Stimulated activated naive CD8-positive, alpha-beta T cell treated with anti-CD3 and anti-CD28 coated beads, Interleukin-15, Interleukin-2, amounts not matched to agents 100 ng/mL and 50 ng/mL, for 24 hours (primary cell): ENCODE measurements around the gene KSR2.

Source experiments
- H3K27ac Mint-ChIP-seq: one replicate; pipeline ENCODE4 v1.8.0; 2021; ENCODE audit warnings: mild to moderate bottlenecking, mixed read lengths
- H3K27me3 Mint-ChIP-seq: one replicate; pipeline ENCODE4 v1.8.0; 2021; ENCODE audit warnings: mixed read lengths
- H3K36me3 Mint-ChIP-seq: one replicate; pipeline ENCODE4 v1.8.0; 2021; ENCODE audit warnings: low read depth, mixed read lengths
- H3K4me1 Mint-ChIP-seq: one replicate; pipeline ENCODE4 v1.8.0; 2021; ENCODE audit warnings: low read depth, mixed read lengths
- H3K4me3 Mint-ChIP-seq: one replicate; pipeline ENCODE4 v1.8.0; 2021; ENCODE audit warnings: mild to moderate bottlenecking, mixed read lengths
- H3K9me3 Mint-ChIP-seq: one replicate; pipeline ENCODE4 v1.8.0; 2021; ENCODE audit warnings: mixed read lengths

KSR2 gene

DNA sequence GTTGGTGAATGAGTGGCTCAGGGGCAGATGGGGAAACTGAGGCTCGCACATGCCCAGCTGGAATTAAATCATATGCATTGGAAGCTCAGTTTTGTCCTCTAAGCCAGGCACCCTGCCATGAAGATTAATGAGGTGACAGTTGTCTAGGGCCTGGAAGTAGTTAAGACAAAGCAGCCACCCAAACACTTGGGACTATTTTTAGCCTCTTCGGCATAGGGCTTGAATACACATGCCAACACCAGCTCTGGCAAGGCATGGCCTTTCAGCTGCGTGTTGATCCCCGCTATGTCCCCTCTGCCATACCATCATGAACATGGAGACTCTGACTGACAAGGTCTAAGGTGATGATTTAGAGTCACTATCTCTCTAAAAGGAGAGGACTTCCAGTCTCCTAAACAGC lies 250.2 kb downstream of the KSR2 start:
- Mint-ChIP-seq H3K36me3 (no peaks in the 10 kb centered on the region), H3K27ac (no peak overlapping the region), H3K4me1 (no peaks in the 10 kb centered on the region), H3K4me3 (no peak overlapping the region), H3K27me3 (no peaks in the 10 kb centered on the region), H3K9me3 (no peaks in the 10 kb centered on the region)

GRCh38 chr12:117718141-117718540 lies 250.6 kb downstream of the KSR2 start:
- Mint-ChIP-seq H3K36me3 (no peaks in the 10 kb centered on the region), H3K4me3 (no peak overlapping the region), H3K4me1 (no peaks in the 10 kb centered on the region), H3K27me3 (no peaks in the 10 kb centered on the region), H3K9me3 (no peaks in the 10 kb centered on the region), H3K27ac (no peak overlapping the region)

GRCh38 chr12:117714203-117714602 lies 254.6 kb downstream of the KSR2 start:
- H3K27ac Mint-ChIP-seq = no peak overlapping the region
- no peak overlapping the region for H3K4me3 Mint-ChIP-seq
- H3K36me3 Mint-ChIP-seq = no peaks in the 10 kb centered on the region
- no peaks in the 10 kb centered on the region for H3K4me1 Mint-ChIP-seq
- no peaks in the 10 kb centered on the region for H3K9me3 Mint-ChIP-seq
- H3K27me3 Mint-ChIP-seq = no peaks in the 10 kb centered on the region

GRCh38 chr12:117710121-117710520 lies 258.7 kb downstream of the KSR2 start:
- no peaks in the 10 kb centered on the region for H3K4me1 Mint-ChIP-seq
- no peaks in the 10 kb centered on the region for H3K27me3 Mint-ChIP-seq
- no peaks in the 10 kb centered on the region for H3K9me3 Mint-ChIP-seq
- H3K4me3 Mint-ChIP-seq = no peak overlapping the region
- H3K27ac Mint-ChIP-seq = no peak overlapping the region
- H3K36me3 Mint-ChIP-seq = no peaks in the 10 kb centered on the region

GRCh38 chr12:117707861-117708260 lies 260.9 kb downstream of the KSR2 start:
- Mint-ChIP-seq H3K27me3 (no peaks in the 10 kb centered on the region), H3K4me3 (no peak overlapping the region), H3K4me1 (no peaks in the 10 kb centered on the region)

GRCh38 chr12:117703584-117703983 lies 265.2 kb downstream of the KSR2 start:
- no peaks in the 10 kb centered on the region for H3K9me3 Mint-ChIP-seq
- no peaks in the 10 kb centered on the region for H3K4me1 Mint-ChIP-seq
- H3K27ac Mint-ChIP-seq = no peak overlapping the region
- H3K36me3 Mint-ChIP-seq = no peaks in the 10 kb centered on the region
- no peak overlapping the region for H3K4me3 Mint-ChIP-seq
- H3K27me3 Mint-ChIP-seq = no peaks in the 10 kb centered on the region

More at GRCh38 chr12:117707861-117708260, 260.9 kb downstream of the KSR2 start:
- H3K36me3 Mint-ChIP-seq = no peaks in the 10 kb centered on the region
- H3K27ac Mint-ChIP-seq = no peak overlapping the region
- H3K9me3 Mint-ChIP-seq = no peaks in the 10 kb centered on the region

DNA sequence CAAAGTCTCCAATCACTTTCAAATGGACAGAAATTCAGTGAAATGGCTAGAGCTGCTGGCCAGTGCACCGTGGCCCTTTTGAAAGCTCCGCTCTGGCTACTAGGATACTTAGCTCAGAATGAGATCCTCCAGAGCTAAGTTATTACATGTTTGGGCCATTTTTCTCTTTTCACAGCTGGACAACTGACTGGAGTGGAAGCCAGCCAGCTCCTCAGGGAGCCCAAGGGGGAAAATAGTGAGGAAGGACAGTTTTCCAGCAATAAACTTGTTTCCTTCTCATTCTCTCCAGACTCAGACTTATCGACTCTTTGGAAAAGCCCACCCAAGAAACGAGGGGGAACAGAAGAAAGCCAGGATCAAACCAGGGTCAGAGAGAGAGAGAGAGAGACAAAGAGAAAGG lies 266.0 kb downstream of the KSR2 start:
- no peak overlapping the region for H3K4me3 Mint-ChIP-seq
- H3K36me3 Mint-ChIP-seq = no peaks in the 10 kb centered on the region
- no peak overlapping the region for H3K27ac Mint-ChIP-seq
- no peaks in the 10 kb centered on the region for H3K4me1 Mint-ChIP-seq
- H3K9me3 Mint-ChIP-seq = no peaks in the 10 kb centered on the region
- no peaks in the 10 kb centered on the region for H3K27me3 Mint-ChIP-seq

DNA sequence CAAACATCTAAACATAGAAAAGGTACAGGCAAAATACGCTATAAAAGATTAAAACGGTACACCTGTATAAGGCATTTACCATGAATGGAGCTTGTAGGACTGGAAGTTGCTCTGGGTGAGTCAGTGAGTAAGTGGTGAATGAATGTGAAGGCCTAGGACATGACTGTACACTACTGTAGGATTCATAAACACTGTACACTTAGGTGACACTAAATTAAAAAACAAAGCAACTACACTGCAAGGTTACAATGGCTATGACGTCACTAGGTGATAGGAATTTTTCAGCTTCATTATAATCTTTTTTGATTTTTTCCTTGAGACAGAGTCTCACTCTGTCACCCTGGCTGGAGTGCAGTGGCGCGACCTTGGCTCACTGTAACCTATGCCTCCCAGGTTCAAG lies 269.2 kb downstream of the KSR2 start:
- H3K4me3 Mint-ChIP-seq = no peak overlapping the region
- H3K9me3 Mint-ChIP-seq = no peaks in the 10 kb centered on the region
- H3K27ac Mint-ChIP-seq = no peak overlapping the region
- no peaks in the 10 kb centered on the region for H3K27me3 Mint-ChIP-seq
- no peaks in the 10 kb centered on the region for H3K36me3 Mint-ChIP-seq
- no peaks in the 10 kb centered on the region for H3K4me1 Mint-ChIP-seq

GRCh38 chr12:117699118-117699517 lies 269.7 kb downstream of the KSR2 start:
- Mint-ChIP-seq H3K27me3 (no peaks in the 10 kb centered on the region), H3K4me3 (no peak overlapping the region), H3K27ac (no peak overlapping the region), H3K9me3 (no peaks in the 10 kb centered on the region), H3K36me3 (no peaks in the 10 kb centered on the region), H3K4me1 (no peaks in the 10 kb centered on the region)

- Mint-ChIP-seq H3K27me3 (no peaks in the 10 kb centered on the region), H3K36me3 (no peaks in the 10 kb centered on the region), H3K4me1 (no peaks in the 10 kb centered on the region)
These were observed 272.8 kb downstream of the KSR2 start for GRCh38 chr12:117695956-117696355.

DNA sequence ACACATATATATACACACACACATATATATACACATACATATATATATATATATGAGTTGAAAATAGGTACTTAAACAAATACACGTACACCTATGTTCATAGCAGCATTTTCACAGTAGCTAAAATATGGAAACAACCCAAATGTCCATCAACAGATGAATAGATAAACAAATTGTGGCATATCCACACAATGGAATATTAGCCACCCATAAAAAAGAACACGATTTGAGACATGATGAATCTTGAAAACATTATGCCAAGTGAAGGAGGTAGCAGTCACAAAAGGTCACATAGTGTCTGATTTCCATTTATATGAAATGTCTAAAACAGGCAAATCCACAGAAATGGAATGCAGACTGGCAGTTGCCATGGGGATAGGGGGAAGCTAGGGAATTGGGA lies 276.3 kb downstream of the KSR2 start:
- Mint-ChIP-seq H3K9me3 (peaks cover 29% of the 10 kb centered on the region), H3K36me3 (no peaks in the 10 kb centered on the region), H3K27me3 (peaks cover 6% of the 10 kb centered on the region), H3K27ac (no peak overlapping the region), H3K4me3 (no peak overlapping the region), H3K4me1 (no peaks in the 10 kb centered on the region)

More at GRCh38 chr12:117695956-117696355, 272.8 kb downstream of the KSR2 start:
- H3K4me3 Mint-ChIP-seq = no peak overlapping the region
- H3K27ac Mint-ChIP-seq = no peak overlapping the region
- H3K9me3 Mint-ChIP-seq = peaks cover 16% of the 10 kb centered on the region

- Mint-ChIP-seq H3K4me3 (no peak overlapping the region), H3K4me1 (no peaks in the 10 kb centered on the region), H3K36me3 (no peaks in the 10 kb centered on the region), H3K27me3 (peaks cover 15% of the 10 kb centered on the region), H3K27ac (no peak overlapping the region), H3K9me3 (peaks cover 29% of the 10 kb centered on the region)
These were observed 278.9 kb downstream of the KSR2 start for GRCh38 chr12:117689857-117690256.

DNA sequence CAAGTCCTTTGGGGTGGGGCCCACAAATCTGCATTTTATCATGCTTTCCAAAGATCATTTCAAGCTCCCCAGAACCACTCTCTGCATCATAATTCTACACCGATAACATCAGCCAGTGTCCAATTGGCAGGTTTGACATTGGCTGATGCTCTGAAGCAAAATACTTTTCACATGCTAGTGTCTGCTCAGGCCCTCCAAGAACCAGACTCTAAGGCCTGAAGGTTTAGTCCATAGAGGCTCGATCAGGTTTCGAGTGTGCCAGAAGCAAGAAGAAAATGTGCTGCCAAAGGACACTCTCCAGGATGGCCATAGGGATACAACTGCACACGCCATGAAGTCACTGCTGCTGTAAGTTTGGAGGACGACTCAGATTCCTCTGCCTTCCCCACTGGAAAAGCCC lies 280.3 kb downstream of the KSR2 start:
- H3K27me3 Mint-ChIP-seq = peaks cover 15% of the 10 kb centered on the region

GRCh38 chr12:117686911-117687377 lies 281.8 kb downstream of the KSR2 start:
- Mint-ChIP-seq H3K4me1 (no peaks in the 10 kb centered on the region), H3K9me3 (peaks cover 18% of the 10 kb centered on the region)

More for the DNA sequence above, 280.3 kb downstream of the KSR2 start:
- Mint-ChIP-seq H3K27ac (no peak overlapping the region), H3K36me3 (no peaks in the 10 kb centered on the region), H3K4me3 (no peak overlapping the region), H3K4me1 (no peaks in the 10 kb centered on the region), H3K9me3 (peaks cover 26% of the 10 kb centered on the region)

DNA sequence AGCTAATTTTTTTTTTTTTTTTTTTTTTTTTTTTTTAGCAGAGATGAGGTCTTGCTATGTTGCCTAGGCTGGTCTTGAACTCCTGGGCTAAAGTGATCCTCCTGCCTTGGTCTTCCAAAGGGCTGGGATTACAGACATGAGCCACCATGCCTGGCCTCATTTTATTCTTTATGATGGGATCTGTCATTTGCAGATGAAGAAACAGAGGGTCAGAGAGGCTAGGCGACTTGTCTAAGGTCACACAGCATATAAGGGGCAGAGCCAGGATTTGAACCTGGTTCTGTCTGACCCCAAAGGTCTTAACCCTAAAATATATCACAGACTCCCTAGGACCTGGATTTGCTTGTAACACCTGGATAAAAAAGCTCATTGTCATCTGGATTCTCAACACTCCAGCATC lies 282.6 kb downstream of the KSR2 start:
- Mint-ChIP-seq H3K27me3 (peaks cover 15% of the 10 kb centered on the region), H3K27ac (no peak overlapping the region), H3K4me3 (no peak overlapping the region), H3K9me3 (peaks cover 16% of the 10 kb centered on the region), H3K36me3 (no peaks in the 10 kb centered on the region), H3K4me1 (no peaks in the 10 kb centered on the region)

More at GRCh38 chr12:117686911-117687377, 281.8 kb downstream of the KSR2 start:
- H3K4me3 Mint-ChIP-seq = no peak overlapping the region
- H3K27me3 Mint-ChIP-seq = peaks cover 15% of the 10 kb centered on the region
- no peak overlapping the region for H3K27ac Mint-ChIP-seq
- no peaks in the 10 kb centered on the region for H3K36me3 Mint-ChIP-seq

DNA sequence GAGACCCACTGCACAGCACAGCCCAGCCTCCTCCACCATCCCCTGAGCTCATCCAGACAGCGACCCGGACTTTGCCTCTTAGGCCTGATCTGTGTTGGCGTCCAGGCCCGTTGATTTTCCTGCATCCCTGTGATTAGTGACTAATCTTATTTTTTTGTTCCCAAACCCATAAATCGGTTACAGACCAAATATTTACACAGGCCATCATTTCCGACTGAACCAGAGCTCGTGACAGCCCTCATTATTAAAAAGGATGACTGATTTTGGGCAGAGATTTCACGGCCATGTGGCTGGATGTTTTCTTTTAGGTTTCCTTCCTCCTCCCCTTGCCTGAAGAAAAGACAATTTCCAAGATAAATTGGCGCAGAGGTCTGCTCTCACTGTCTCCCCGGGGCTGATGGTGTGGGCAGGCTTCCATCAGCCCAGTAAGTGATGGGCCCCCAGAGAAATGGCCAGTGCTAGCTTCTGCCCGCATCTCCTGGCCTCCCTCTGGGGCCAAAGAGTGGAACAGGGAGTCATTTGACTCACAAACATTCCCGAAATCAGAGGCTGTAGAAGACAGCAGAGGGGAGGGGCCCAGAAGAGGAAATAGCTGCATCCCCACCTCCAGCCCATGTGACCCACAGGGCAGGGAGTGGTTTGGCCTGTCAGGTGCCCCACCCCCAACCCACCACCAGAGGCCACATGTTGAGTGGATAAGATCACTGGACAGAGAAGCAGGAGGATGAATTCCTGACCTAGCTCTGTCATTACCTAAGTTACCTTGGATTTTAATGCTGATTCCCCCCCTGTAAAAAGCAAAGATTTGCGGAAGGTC lies 283.5 kb downstream of the KSR2 start:
- Mint-ChIP-seq H3K27me3 (peaks cover 15% of the 10 kb centered on the region), H3K4me3 (no peak overlapping the region), H3K4me1 (no peaks in the 10 kb centered on the region), H3K27ac (no peak overlapping the region), H3K36me3 (no peaks in the 10 kb centered on the region), H3K9me3 (peaks cover 16% of the 10 kb centered on the region)
